T follicular helper cell (primary cell): ENCODE measurements around the gene UQCRC2.
"Not testable (repeated sequence)": the region's sequence is repeated elsewhere in the genome, so short reads cannot be mapped to it uniquely, and the experiment has no call there.

Source experiments
- DNase-seq: peaks from one replicate; pipeline ENCODE4 v3.0.0-alpha.2; 2020; ENCODE audit warnings: low read depth
- total RNA-seq, 2 experiments: gene quantifications; one replicate each; lab custom pipeline; 2026; lab: John Stamatoyannopoulos, UW

The UQCRC2 gene
- total RNA-seq = 145 to 195 reads per million in 2 experiments

- peak; percentile 82 for DNase-seq
These were observed at the start of gene UQCRC2 for GRCh38 chr16:21952793-21953540. TSS of gene UQCRC2 (plus strand) at chr16:21953361. CDS start at chr16:21953424, 63 bp downstream.

GRCh38 chr16:21932650-21933049, 20.5 kb upstream of the UQCRC2 start:
- not testable (repeated sequence) for DNase-seq

- not testable (repeated sequence) for DNase-seq
These were observed 19.8 kb upstream of the UQCRC2 start for GRCh38 chr16:21933316-21933715.

GRCh38 chr16:21933790-21934189, 19.4 kb upstream of the UQCRC2 start:
- DNase-seq = not testable (repeated sequence)

- not testable (repeated sequence) for DNase-seq
These were observed 16.9 kb upstream of the UQCRC2 start for GRCh38 chr16:21936216-21936615.

GRCh38 chr16:21937336-21937829, 15.8 kb upstream of the UQCRC2 start:
- DNase-seq = no peak

GRCh38 chr16:21940570-21940969, 12.6 kb upstream of the UQCRC2 start:
- DNase-seq = no peak

- no peak for DNase-seq
These were observed 9.6 kb upstream of the UQCRC2 start for GRCh38 chr16:21943571-21943970.

- no peak for DNase-seq
These were observed 6.1 kb upstream of the UQCRC2 start for GRCh38 chr16:21946889-21947635.

GRCh38 chr16:21949713-21950260, 3.4 kb upstream of the UQCRC2 start:
- DNase-seq = no peak

- DNase-seq = no peak
These were observed 2.2 kb upstream of the UQCRC2 start for GRCh38 chr16:21950782-21951521.

- peak; percentile 72 for DNase-seq
These were observed 945 bp upstream of the UQCRC2 start for GRCh38 chr16:21952040-21952792.

- no peak for DNase-seq
These were observed 361 bp downstream of the UQCRC2 start for GRCh38 chr16:21953541-21953902.

GRCh38 chr16:21957714-21958346, 4.7 kb downstream of the UQCRC2 start:
- no peak for DNase-seq

GRCh38 chr16:21959050-21959449, 5.9 kb downstream of the UQCRC2 start:
- DNase-seq = no peak

- DNase-seq = no peak
These were observed 9.3 kb downstream of the UQCRC2 start for GRCh38 chr16:21962475-21962874.

- no peak for DNase-seq
These were observed 10.7 kb downstream of the UQCRC2 start for GRCh38 chr16:21963887-21964286.

GRCh38 chr16:21964353-21964752, 11.2 kb downstream of the UQCRC2 start:
- DNase-seq = no peak

GRCh38 chr16:21971856-21972255, 18.7 kb downstream of the UQCRC2 start:
- DNase-seq = no peak

- DNase-seq = no peak
These were observed 20.8 kb downstream of the UQCRC2 start for GRCh38 chr16:21973945-21974344.

- DNase-seq = no peak
These were observed 26.9 kb downstream of the UQCRC2 start for GRCh38 chr16:21980032-21980431.
